ENCODE data around the gene PARD3B. TPM values are rescaled to one million over a fixed set of nuclear protein-coding genes. Genes with fewer than 3 reads are reported as not detected.

PARD3B gene
- total and polyA plus RNA-seq, 2 of the 8 experiments (the other 6 are each of a cell fraction or from before 2014, with no cell fraction given): 1.2 to 5.7 TPM

DNA sequence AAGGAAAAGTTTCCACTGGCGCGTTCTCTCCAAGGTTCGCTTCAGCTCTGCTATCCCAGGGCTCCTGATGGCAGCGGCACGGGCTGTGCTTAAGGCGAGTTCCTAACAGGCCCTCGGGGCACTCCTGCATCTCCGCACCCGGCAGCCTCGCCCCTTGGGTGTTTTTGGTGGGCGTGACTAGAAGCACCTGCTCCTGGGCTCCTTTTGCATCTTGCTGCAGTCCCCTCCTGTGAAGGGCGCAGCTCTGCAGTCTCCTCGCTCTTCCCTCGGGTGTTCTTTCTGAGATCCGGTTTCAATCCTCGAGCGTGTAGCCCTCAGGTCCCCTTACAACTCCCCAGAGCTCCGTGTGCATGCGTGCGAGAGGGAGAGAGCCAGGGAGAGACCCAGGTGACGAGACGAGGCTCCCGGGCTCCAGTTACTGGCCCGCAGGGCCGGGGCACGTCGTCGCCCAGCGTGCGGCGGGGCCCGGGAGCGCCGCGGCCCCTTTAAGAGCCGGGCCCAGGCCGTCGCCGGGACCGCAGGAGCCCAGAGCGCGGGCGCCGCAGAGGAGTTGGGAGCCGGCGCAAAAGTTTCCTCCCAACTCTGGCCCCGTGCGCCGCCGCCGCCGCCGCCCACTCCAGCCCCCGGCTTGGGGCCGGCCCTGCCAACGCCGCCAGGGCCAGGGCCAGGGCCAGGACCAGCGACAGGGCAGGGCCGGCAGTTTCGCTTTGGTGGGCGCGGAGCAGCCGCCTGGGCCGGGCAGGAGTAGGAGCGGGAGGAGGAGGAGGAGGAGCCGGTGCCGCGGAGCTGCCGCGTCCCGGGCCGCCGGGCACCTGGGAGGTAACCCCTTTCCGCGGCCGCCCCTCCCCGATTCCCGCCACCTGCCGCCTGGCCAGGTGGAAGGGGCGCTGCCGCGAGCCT, at the start of gene PARD3B (continued):
- TF ChIP-seq NRF1 (IDR thresholded peaks at IDR 0.05; ENCODE audit: low read depth, low read length) (no peak), GABPA (IDR thresholded peaks at IDR 0.05; ENCODE audit: borderline replicate concordance, insufficient read depth, low read length) (no peak), CBX8 (IDR thresholded peaks at IDR 0.05; ENCODE audit: borderline replicate concordance, low read depth, low read length) (no peak), NANOG (IDR thresholded peaks at IDR 0.05; ENCODE audit: insufficient read depth, low read depth, low read length, poor library complexity, severe bottlenecking) (no peak), CHD1 (IDR thresholded peaks at IDR 0.05; ENCODE audit: low read depth, low read length) (no peak), BRCA1 (IDR thresholded peaks at IDR 0.05; ENCODE audit: low read depth, low read length) (no peak), SUZ12 (IDR thresholded peaks at IDR 0.05; ENCODE audit: low read length) (no peak; the same call in 1 of the 2 replicates), KDM4A (IDR thresholded peaks at IDR 0.05; ENCODE audit: low read depth, low read length, severe bottlenecking) (peak; percentile 80), PHF8 (conservative IDR thresholded peaks at IDR 0.05; ENCODE audit: low read depth, low read length) (peak; percentile 49; the same call in 1 of the 2 replicates), SRF (IDR thresholded peaks at IDR 0.05; ENCODE audit: low read depth, low read length) (no peak), JUND (IDR thresholded peaks at IDR 0.05; ENCODE audit: low read length) (no peak), KDM1A (IDR thresholded peaks at IDR 0.05; ENCODE audit: borderline replicate concordance, low read length) (no peak; the same call in 1 of the 2 replicates), CTBP2 (IDR thresholded peaks at IDR 0.05; ENCODE audit: borderline replicate concordance, insufficient read depth, insufficient read length, low read length) (no peak), TAF1 (IDR thresholded peaks at IDR 0.05; ENCODE audit: low read depth, low read length) (0 out of 2 replicates have a peak, but pooled peaks have one; percentile 29), POU5F1 (IDR thresholded peaks at IDR 0.05; ENCODE audit: low read depth, low read length) (no peak), EGR1 (IDR thresholded peaks at IDR 0.05; ENCODE audit: borderline replicate concordance, low read depth, low read length) (peak; percentile 36; the same call in 1 of the 2 replicates), TAF7 (optimal IDR thresholded peaks at IDR 0.05; ENCODE audit: borderline replicate concordance, low read depth, low read length) (no peak), GTF2F1 (IDR thresholded peaks at IDR 0.05; ENCODE audit: borderline replicate concordance, low read depth, low read length) (no peak), USF2 (IDR thresholded peaks at IDR 0.05; ENCODE audit: low read length) (no peak), EP300 (IDR thresholded peaks at IDR 0.05; ENCODE audit: borderline replicate concordance in 1 of 2, low read depth in 2 of 2, low read length in 2 of 2) (no peak), KDM5A (IDR thresholded peaks at IDR 0.05; ENCODE audit: low read length) (no peak), RFX5 (IDR thresholded peaks at IDR 0.05; ENCODE audit: borderline replicate concordance, low read depth, low read length) (no peak)

Data from H1 (cell line).